Endometrium (tissue), 2 donors: ENCODE data around the gene ROM1.
"Not testable (repeated sequence)": the region's sequence is repeated elsewhere in the genome, so short reads cannot be mapped to it uniquely, and the experiment has no call there.

Experiments used
- FAIRE-seq: peaks from 2 replicates; lab custom pipeline; 2012; peaks lifted over from hg19 to GRCh38; lab: Jason Lieb, UNC
- donor health status: control.
- donor health status: control.

Gene ROM1

GRCh38 chr11:62610403-62610802 lies 2.7 kb upstream of the ROM1 start:
- no peak for FAIRE-seq

DNA sequence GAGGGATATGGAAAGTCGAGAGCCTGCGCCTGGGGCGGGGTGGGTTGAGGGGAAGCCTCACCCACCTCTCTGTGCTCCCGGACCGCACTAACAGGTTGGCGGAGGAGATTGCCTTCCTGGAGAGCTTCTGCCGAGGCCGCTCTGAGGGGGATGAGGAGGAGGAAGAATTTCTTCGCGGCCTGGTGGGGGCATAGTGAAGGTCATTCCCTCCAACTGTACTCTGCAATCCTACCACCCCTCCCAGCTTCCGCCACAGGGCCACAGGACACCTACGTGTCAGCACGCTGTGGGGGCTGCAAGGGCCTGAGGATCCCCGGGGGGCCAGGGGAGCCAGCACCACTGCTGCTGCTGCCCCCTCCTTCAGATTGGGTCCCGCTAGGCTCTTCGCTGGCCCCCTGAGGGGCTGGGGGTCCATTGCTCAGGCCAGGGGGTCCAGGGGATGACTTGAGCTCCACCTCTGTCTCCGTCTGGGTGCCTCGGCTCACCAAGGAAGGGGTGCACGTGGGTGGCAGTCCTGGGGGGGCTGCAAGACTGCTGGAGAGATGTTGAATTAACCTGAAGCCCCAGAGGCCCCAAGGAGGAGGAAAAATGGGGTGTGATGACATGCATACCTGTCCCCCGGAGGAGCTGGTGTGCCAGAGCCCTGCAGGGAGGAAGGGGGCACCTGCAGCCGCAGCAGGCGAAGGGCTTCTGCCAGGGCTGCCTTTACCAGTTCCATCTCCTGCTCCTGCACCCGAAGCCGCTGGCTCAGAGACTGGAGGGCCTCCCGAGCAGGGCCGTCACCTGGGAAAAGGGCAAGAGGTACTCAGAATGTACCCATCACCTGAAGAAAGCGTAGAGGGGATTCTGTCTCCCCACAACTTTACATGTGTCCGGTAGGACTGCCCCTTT lies 2.0 kb upstream of the ROM1 start:
- no peak for FAIRE-seq

- no peak for FAIRE-seq
Measured at GRCh38 chr11:62611705-62612365, 1.2 kb upstream of the ROM1 start.

DNA sequence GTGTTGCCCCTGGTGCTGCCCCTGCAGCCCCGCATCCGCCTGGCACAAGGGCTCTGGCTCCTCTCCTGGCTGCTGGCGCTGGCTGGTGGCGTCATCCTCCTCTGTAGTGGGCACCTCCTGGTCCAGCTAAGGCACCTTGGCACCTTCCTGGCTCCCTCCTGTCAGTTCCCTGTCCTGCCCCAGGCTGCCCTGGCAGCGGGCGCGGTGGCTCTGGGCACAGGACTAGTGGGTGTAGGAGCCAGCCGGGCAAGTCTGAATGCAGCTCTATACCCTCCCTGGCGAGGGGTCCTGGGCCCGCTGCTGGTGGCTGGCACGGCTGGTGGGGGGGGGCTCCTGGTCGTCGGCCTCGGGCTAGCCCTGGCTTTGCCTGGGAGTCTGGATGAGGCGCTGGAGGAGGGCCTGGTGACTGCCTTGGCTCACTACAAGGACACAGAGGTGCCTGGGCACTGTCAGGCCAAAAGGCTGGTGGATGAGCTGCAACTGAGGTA lies 278 bp downstream of the ROM1 start:
- FAIRE-seq, result no peak

GRCh38 chr11:62614275-62614674 lies 1.2 kb downstream of the ROM1 start:
- no peak for FAIRE-seq

DNA sequence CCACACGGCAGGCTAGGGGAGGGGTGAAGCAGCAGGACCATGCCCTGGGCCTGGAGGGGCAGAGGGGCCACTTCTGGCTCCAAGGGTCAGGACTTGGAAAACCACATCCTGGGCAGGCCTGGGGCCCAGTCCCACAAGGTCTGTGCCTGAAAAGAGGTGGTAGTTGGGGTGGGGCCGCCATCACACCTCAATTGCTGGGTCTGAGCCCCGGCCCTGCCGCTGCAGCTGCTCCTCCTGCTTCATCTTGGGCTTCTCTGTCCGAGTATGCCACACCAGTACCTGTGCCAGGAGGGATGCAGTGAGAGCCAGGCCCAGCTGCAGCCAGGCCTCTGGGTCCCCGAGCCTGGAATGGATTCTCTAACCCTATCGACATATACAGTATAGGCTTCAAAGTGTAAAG lies 2.5 kb downstream of the ROM1 start:
- FAIRE-seq, result no peak

- FAIRE-seq, result not testable (repeated sequence)
Measured at GRCh38 chr11:62616957-62617356, 3.9 kb downstream of the ROM1 start.

DNA sequence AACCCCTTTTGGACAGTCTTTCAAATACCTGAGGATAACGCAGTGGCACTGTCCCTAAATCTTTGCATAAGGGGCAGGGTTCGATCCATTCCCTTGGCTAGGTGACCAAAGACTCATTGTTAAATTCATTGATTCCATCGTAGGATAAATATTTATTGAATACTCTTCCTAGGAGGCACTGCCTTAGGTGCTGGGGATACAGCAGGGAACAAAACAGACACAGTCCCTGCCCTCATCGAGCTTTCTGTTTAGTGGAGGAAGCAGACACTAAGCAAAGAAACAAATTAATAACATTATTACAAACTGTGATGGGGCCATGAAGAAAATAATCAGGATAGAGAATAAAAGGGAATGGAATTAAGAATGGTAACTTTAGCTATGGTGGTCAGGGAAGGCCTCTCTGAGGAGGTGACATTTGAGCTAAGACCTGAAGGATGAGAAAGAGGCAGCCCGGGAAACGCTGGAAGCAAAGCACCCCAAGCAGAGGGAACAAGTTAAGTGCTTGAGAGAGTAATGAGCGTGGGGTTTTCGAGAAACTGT lies 8.0 kb downstream of the ROM1 start:
- no peak for FAIRE-seq

DNA sequence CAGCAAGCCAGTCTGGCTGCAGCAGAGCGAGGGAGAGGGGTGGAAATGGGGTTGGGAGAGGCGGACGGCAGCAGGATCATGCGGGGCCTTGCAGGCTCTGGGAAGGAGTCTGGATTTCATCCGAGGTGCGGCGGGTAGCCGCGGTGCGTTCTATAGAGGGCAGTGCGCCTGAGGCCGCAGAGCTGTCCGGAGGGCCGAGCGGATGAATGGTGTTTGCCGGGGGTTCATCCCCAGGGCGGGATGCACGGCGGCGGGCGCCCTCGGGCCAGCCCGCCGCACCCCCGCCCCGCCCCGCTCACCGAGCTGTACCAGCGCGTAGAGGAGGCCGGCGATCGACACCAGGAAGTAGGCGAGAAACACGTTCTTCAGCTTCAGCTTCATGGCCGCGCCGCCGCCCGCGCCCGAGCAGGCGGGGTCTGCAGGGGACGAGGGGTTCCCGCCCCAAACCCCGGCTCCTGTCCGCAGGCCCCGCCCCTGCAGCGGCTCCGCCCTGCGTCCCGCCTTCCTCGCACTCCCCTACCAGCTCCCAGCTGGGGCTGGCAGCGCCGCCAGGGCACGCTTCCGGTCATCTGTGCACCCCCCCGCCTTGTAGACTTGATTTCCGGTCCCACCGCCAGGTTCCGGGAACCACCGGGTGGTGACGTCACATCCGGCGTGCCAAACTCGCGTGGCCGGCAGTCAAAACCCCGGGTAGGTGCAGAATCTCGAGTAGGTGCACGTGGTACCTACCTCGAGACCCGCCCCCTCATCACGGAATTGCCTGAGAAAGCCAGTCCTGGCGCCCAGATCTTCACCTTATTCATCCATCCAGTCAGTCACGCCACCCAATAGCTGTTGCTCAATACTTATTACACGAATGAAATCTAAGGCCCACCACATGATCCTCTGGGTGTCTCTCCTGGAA lies 8.8 kb downstream of the ROM1 start, which contains the start of gene B3GAT3:
Gene B3GAT3, minus strand, starts transcription at position 420 of the 904 bp plus-strand sequence. Its CDS starts 39 bp downstream, at position 381.
- no peak for FAIRE-seq

DNA sequence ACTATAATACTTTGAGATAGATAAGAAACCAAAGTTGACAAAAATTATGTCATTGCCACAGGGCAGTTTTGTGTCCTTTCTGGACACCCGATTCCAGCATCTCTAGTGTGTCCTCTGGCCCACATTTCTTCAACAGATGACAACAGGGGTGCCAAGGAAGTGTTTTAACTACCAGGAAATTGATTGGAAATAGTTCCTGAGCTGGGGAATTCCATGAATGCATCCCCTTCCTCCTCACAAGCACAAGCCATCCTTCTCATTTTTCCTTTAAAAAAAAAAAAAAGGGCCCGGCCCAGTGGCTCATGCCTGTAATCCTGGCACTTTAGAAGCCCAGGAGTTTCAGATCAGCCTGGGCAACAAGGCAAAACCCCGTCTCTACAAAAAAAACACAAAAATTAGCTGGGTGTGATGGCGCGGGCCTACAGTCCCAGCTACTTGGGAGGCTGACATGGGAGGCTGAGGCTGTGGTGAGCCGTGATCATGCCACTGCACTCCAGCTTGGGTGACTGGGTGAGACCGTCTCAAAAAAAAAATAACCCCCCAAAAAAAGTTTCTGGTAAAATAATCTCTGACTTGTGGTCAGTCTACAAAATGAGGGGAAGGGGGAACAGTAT lies 9.5 kb downstream of the ROM1 start:
- no peak for FAIRE-seq

DNA sequence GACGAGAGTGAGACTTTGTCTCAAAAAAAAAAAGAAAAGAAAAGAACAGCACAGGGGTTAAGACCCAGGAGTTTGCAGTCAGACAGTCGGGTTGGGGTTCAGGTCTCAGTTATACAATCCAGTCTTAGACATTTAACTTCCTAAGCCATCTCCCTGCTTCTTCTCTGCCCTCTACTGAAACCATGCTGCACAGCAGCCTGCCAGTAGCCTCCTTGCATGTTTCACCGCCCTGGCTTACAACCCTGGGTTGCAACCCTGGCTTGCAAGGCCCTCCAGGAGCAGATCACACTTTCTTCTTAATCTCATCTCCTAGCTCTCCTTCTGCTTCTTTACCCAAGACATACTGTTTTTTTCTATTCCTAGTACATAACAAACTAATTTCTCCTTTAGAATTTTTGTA lies 14.7 kb downstream of the ROM1 start:
- no peak for FAIRE-seq

GRCh38 chr11:62632492-62632891 lies 19.4 kb downstream of the ROM1 start:
- FAIRE-seq, result no peak

GRCh38 chr11:62644220-62644619 lies 31.2 kb downstream of the ROM1 start:
- no peak for FAIRE-seq

GRCh38 chr11:62645671-62645945 lies 32.6 kb downstream of the ROM1 start:
- no peak for FAIRE-seq

GRCh38 chr11:62645946-62646824 lies 33.1 kb downstream of the ROM1 start, which contains the start of gene GANAB:
Gene GANAB, minus strand, starts transcription at chr11:62646613. Its CDS starts 14 bp downstream, at chr11:62646599.
- FAIRE-seq, result peak; percentile 92

- no peak for FAIRE-seq
Measured at GRCh38 chr11:62646825-62647608, 34.0 kb downstream of the ROM1 start.

DNA sequence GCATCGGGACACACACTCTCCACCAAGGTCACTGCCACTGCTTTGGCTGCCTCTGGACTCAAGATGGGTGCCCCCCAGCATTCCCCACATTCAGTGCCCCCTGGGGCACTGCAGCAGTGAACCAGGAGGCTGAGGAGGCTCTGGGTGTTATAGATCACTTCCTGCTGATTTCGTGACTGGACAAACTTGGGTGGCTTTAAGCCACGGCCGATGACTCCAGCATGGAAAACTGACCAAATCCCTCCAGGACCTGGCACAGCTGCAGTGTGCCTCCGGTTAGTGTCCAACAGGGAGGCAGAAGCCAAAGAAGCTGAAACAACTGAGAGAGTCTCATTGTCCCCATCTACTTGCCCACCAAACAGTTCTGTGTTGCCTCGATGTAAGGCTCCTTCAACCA lies 34.5 kb downstream of the ROM1 start:
- no peak for FAIRE-seq

GRCh38 chr11:62648185-62648966 lies 35.3 kb downstream of the ROM1 start:
- FAIRE-seq, result no peak

DNA sequence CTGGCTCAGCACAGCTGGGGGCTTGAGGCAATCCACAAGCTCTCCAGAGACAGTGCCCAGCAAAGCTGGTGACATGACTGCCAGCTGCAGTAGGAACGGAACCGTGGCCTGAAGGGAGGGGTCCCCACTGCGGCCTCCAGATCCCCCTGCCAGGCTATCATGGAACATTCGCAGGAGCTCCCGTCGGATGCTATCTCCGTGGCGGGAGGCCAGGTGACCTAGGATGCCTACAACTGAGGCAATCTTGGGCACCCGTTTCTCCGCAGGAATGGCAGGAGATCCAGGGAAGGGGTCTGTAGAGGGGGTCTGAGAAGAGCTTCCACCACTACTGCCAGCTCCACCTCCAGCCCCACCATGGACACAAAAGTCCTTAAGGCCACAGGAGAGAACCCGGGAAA lies 35.9 kb downstream of the ROM1 start:
- no peak for FAIRE-seq
